ENCODE results near the gene HSPA12A. TPM values are rescaled to one million over a fixed set of nuclear protein-coding genes. Genes with fewer than 3 reads are reported as not detected.
A peak's percentile ranks its signal among the peaks of the same experiment; 100 is the strongest.

Gene HSPA12A
- total RNA-seq, 4 donors from 2014 or later, result 16.4 to 24.5 (median 22.2) TPM

- H3K4me1 ChIP-seq, result peaks cover 0 to 19% (median 14%) of the 10 kb centered on the region in 4 donors
- peaks cover 17 to 37% (median 29%) of the 10 kb centered on the region in 4 donors for H3K36me3 ChIP-seq
- intact Hi-C loops (cut with DNase I), result no loop called here
- H3K4me3 ChIP-seq, result no peak overlapping the region
- no peak for TF ChIP-seq POLR2AphosphoS5 (IDR thresholded peaks at IDR 0.05)
- no peak for TF ChIP-seq EP300 (IDR thresholded peaks at IDR 0.05)
- no peak for TF ChIP-seq POLR2A (IDR thresholded peaks at IDR 0.05; ENCODE audit: low read depth)
- no peak for TF ChIP-seq CTCF (IDR thresholded peaks at IDR 0.05)
- H3K9me3 ChIP-seq, result no peaks in the 10 kb centered on the region
- DNase-seq (ENCODE audit: extremely low spot score), result no peak
- H3K27ac ChIP-seq (replicated peaks in 1 of 4), result no peak overlapping the region
- H3K27me3 ChIP-seq, result peaks cover 0 to 14% (median 0%) of the 10 kb centered on the region in 4 donors
- WGBS, result 88% methylated on average over 6 of the region's 6 CpGs
Measured at GRCh38 chr10:116670706-116671105, 71.7 kb downstream of the HSPA12A start.

- H3K36me3 ChIP-seq, result peaks cover 15 to 30% (median 23%) of the 10 kb centered on the region in 4 donors
Measured at GRCh38 chr10:116669832-116670644, 72.3 kb downstream of the HSPA12A start.

GRCh38 chr10:116669080-116669479 lies 73.3 kb downstream of the HSPA12A start:
- WGBS, result 84% methylated on average over 5 of the region's 5 CpGs
- no peak for TF ChIP-seq POLR2A (IDR thresholded peaks at IDR 0.05; ENCODE audit: low read depth)
- no peak for TF ChIP-seq EP300 (IDR thresholded peaks at IDR 0.05)
- no peak for TF ChIP-seq CTCF (IDR thresholded peaks at IDR 0.05)
- no peak for TF ChIP-seq POLR2AphosphoS5 (IDR thresholded peaks at IDR 0.05)
- Histone ChIP-seq H3K27ac (replicated peaks in 1 of 4) (peak overlapping the region in 3 of 4 donors; percentile 0 to 58 (median 53)), H3K36me3 (peaks cover 11 to 21% (median 15%) of the 10 kb centered on the region in 4 donors), H3K9me3 (no peaks in the 10 kb centered on the region), H3K4me3 (peak overlapping the region; percentile 40 to 52 (median 47)), H3K27me3 (peaks cover 0 to 14% (median 0%) of the 10 kb centered on the region in 4 donors), H3K4me1 (peaks cover 0 to 24% (median 21%) of the 10 kb centered on the region in 4 donors)
- intact Hi-C loops (cut with DNase I), result no loop called here
- no peak for DNase-seq (ENCODE audit: extremely low spot score)

More at GRCh38 chr10:116669832-116670644, 72.3 kb downstream of the HSPA12A start:
- 32% methylated on average over 27 of the region's 41 CpGs for WGBS
- TF ChIP-seq POLR2AphosphoS5 (IDR thresholded peaks at IDR 0.05) (peak in 1 of 2 donors; percentile 15), POLR2A (IDR thresholded peaks at IDR 0.05; ENCODE audit: low read depth) (no peak), CTCF (IDR thresholded peaks at IDR 0.05) (no peak), EP300 (IDR thresholded peaks at IDR 0.05) (no peak)
- no peak for DNase-seq (ENCODE audit: extremely low spot score)
- peak overlapping the region; percentile 40 to 52 (median 47) for H3K4me3 ChIP-seq
- intact Hi-C loops (cut with DNase I), result no loop called here
- no peaks in the 10 kb centered on the region for H3K9me3 ChIP-seq
- H3K27ac ChIP-seq (replicated peaks in 1 of 4), result peak overlapping the region; percentile 53 to 65 (median 56)
- H3K4me1 ChIP-seq, result peaks cover 0 to 24% (median 20%) of the 10 kb centered on the region in 4 donors
- peaks cover 0 to 14% (median 0%) of the 10 kb centered on the region in 4 donors for H3K27me3 ChIP-seq

- DNase-seq (ENCODE audit: extremely low spot score), result no peak
- H3K4me1 ChIP-seq, result peaks cover 0 to 24% (median 21%) of the 10 kb centered on the region in 4 donors
- intact Hi-C loops (cut with DNase I), result no loop called here
- TF ChIP-seq EP300 (IDR thresholded peaks at IDR 0.05) (no peak), POLR2A (IDR thresholded peaks at IDR 0.05; ENCODE audit: low read depth) (no peak), CTCF (IDR thresholded peaks at IDR 0.05) (no peak), POLR2AphosphoS5 (IDR thresholded peaks at IDR 0.05) (no peak)
- no peak overlapping the region for H3K4me3 ChIP-seq
- peaks cover 0 to 14% (median 0%) of the 10 kb centered on the region in 4 donors for H3K27me3 ChIP-seq
- H3K27ac ChIP-seq (replicated peaks in 1 of 4), result no peak overlapping the region
- peaks cover 6 to 16% (median 11%) of the 10 kb centered on the region in 4 donors for H3K36me3 ChIP-seq
- WGBS, result no CpG with 5 or more reads among the region's 2 CpGs
- no peaks in the 10 kb centered on the region for H3K9me3 ChIP-seq
Measured at GRCh38 chr10:116668446-116668845, 73.9 kb downstream of the HSPA12A start.

All from esophagus muscularis mucosa (tissue), 4 donors.